ENCODE data around the gene CHRNB2.

CHRNB2 gene

DNA sequence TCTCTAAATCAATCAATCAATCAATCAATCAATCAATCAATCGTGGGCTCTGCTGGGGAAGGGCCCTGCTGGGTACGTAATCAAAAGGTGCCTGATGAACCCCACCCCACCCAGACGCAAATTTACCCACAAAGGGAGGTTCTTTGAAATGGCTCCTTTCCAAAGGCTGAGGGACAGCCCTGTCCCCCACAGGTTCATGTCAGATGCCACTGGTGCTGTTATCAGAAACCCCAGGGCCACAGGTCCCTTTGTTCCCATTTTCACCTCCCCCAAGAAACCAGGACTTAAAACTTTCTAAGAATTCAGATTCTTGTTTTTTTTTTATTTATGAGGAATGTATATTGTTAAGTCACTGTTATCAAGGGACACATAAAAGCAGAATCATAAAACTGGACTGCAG, 14.2 kb downstream of the CHRNB2 start:
- Histone ChIP-seq H3K14ac (ENCODE audit: low read length) (no peak overlapping the region), H4K91ac (ENCODE audit: low read depth, low read length, poor library complexity) (no peak overlapping the region), H3K4me3 (ENCODE audit: low read length in 2 of 2) (no peak overlapping the region), H4K8ac (ENCODE audit: low read depth, low read length) (no peak overlapping the region), H3K9ac (ENCODE audit: low read depth, low read length, poor library complexity) (no peak overlapping the region), H3K23ac (ENCODE audit: low read depth, low read length, poor library complexity) (no peak overlapping the region), H3K27me3 (ENCODE audit: control insufficient read depth in 3 of 3, insufficient read depth in 3 of 3, low read depth in 1 of 3, low read length in 3 of 3) (no peaks in the 10 kb centered on the region), H3K4me2 (ENCODE audit: insufficient read depth, low read length, poor library complexity, severe bottlenecking) (no peak overlapping the region), H2AK5ac (ENCODE audit: low read depth, low read length) (no peak overlapping the region), H2AFZ (ENCODE audit: low read length) (no peak overlapping the region), H2BK15ac (ENCODE audit: low read length) (no peak overlapping the region), H3K4ac (ENCODE audit: low read length) (no peak overlapping the region), H3K4me1 (ENCODE audit: control insufficient read depth in 2 of 2, insufficient read depth in 1 of 2, low read depth in 1 of 2, low read length in 2 of 2) (no peaks in the 10 kb centered on the region), H2BK12ac (ENCODE audit: low read length) (no peak overlapping the region), H2BK5ac (ENCODE audit: low read length) (no peak overlapping the region), H3K9me3 (replicated peaks in 1 of 2; ENCODE audit: control insufficient read depth in 2 of 2, insufficient read depth in 1 of 2, low read depth in 1 of 2, low read length in 2 of 2) (no peaks in the 10 kb centered on the region), H3K18ac (ENCODE audit: low read length) (no peak overlapping the region), H3K36me3 (replicated peaks in 1 of 2; ENCODE audit: control insufficient read depth in 2 of 2, insufficient read depth in 2 of 2, low read length in 2 of 2) (peaks cover 62 to 99% of the 10 kb centered on the region in 2 donors), H3K79me1 (ENCODE audit: low read depth, low read length) (no peaks in the 10 kb centered on the region), H2BK120ac (ENCODE audit: low read depth, low read length) (no peak overlapping the region), H3K27ac (replicated peaks; ENCODE audit: low read length) (no peak overlapping the region)
- DNase-seq (ENCODE audit: low spot score) = no peak
- no CpG with 5 or more reads among the region's 3 CpGs for WGBS, 2 donors (ENCODE audit: extremely low coverage in 2 of 2, insufficient read length in 2 of 2, insufficient replicate concordance in 1 of 2)

DNA sequence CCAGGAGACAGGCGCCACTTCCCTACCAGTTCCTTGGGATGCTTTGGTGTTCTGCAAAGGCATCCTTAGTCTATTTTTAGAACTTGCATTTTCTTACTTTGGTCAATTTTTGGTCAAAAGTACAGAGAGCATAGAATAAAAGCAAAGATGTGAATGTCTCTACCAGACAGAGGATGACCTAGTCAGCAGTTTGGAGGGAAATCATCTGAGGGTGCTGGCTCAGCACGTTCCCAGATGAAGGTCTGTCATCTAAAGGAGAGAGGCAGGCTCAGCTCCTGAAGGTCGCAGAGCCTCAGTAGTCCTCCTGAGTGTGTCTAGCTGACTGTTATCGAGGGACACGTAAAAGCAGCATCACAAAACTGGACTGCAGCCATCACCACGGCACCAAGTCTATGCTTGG, 15.3 kb downstream of the CHRNB2 start:
- no peak overlapping the region for H3K18ac ChIP-seq (ENCODE audit: low read length)
- H3K36me3 ChIP-seq (replicated peaks in 1 of 2; ENCODE audit: control insufficient read depth in 2 of 2, insufficient read depth in 2 of 2, low read length in 2 of 2) = peaks cover 68 to 99% of the 10 kb centered on the region in 2 donors
- no peak overlapping the region for H3K4me3 ChIP-seq (ENCODE audit: low read length in 2 of 2)
- no CpG with 5 or more reads among the region's 6 CpGs for WGBS, 2 donors (ENCODE audit: extremely low coverage in 2 of 2, insufficient read length in 2 of 2, insufficient replicate concordance in 1 of 2)
- H3K9me3 ChIP-seq (replicated peaks in 1 of 2; ENCODE audit: control insufficient read depth in 2 of 2, insufficient read depth in 1 of 2, low read depth in 1 of 2, low read length in 2 of 2) = no peaks in the 10 kb centered on the region
- no peak overlapping the region for H2BK5ac ChIP-seq (ENCODE audit: low read length)
- H2AK5ac ChIP-seq (ENCODE audit: low read depth, low read length) = no peak overlapping the region
- no peak overlapping the region for H2BK12ac ChIP-seq (ENCODE audit: low read length)
- no peak overlapping the region for H3K27ac ChIP-seq (replicated peaks; ENCODE audit: low read length)
- DNase-seq (ENCODE audit: low spot score) = no peak
- no peak overlapping the region for H2BK15ac ChIP-seq (ENCODE audit: low read length)
- no peak overlapping the region for H3K14ac ChIP-seq (ENCODE audit: low read length)
- H2BK120ac ChIP-seq (ENCODE audit: low read depth, low read length) = no peak overlapping the region
- no peak overlapping the region for H4K91ac ChIP-seq (ENCODE audit: low read depth, low read length, poor library complexity)
- no peak overlapping the region for H3K9ac ChIP-seq (ENCODE audit: low read depth, low read length, poor library complexity)
- H3K79me1 ChIP-seq (ENCODE audit: low read depth, low read length) = no peaks in the 10 kb centered on the region
- H3K23ac ChIP-seq (ENCODE audit: low read depth, low read length, poor library complexity) = no peak overlapping the region
- no peak overlapping the region for H4K8ac ChIP-seq (ENCODE audit: low read depth, low read length)
- no peaks in the 10 kb centered on the region for H3K27me3 ChIP-seq (ENCODE audit: control insufficient read depth in 3 of 3, insufficient read depth in 3 of 3, low read depth in 1 of 3, low read length in 3 of 3)
- no peaks in the 10 kb centered on the region for H3K4me1 ChIP-seq (ENCODE audit: control insufficient read depth in 2 of 2, insufficient read depth in 1 of 2, low read depth in 1 of 2, low read length in 2 of 2)
- no peak overlapping the region for H2AFZ ChIP-seq (ENCODE audit: low read length)
- no peak overlapping the region for H3K4ac ChIP-seq (ENCODE audit: low read length)
- H3K4me2 ChIP-seq (ENCODE audit: insufficient read depth, low read length, poor library complexity, severe bottlenecking) = no peak overlapping the region

DNA sequence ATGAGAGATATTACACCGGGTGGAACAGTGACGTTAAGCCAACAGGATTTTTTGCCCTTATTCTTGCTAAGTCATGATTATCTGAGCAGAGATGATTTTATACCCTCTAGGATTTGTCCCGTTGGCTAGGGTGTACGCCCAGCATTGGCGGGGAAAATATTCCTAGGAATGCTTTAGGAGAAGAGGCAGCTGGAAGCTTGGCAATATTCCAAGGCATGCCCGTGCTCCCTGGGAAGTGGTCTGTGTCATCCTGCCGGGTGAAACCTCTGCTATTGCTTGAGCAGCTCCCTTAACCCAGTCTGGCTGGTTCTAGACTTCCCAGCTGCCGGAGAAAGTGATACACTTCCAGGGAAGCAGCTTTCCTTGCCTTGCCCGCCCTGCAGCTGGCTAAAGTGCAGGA, 16.2 kb downstream of the CHRNB2 start:
- no peak overlapping the region for H3K14ac ChIP-seq (ENCODE audit: low read length)
- H3K9me3 ChIP-seq (replicated peaks in 1 of 2; ENCODE audit: control insufficient read depth in 2 of 2, insufficient read depth in 1 of 2, low read depth in 1 of 2, low read length in 2 of 2) = no peaks in the 10 kb centered on the region
- H4K91ac ChIP-seq (ENCODE audit: low read depth, low read length, poor library complexity) = no peak overlapping the region
- H2BK15ac ChIP-seq (ENCODE audit: low read length) = no peak overlapping the region
- H3K9ac ChIP-seq (ENCODE audit: low read depth, low read length, poor library complexity) = no peak overlapping the region
- H2BK12ac ChIP-seq (ENCODE audit: low read length) = no peak overlapping the region
- H4K8ac ChIP-seq (ENCODE audit: low read depth, low read length) = no peak overlapping the region
- no peak overlapping the region for H2BK5ac ChIP-seq (ENCODE audit: low read length)
- no peak overlapping the region for H3K23ac ChIP-seq (ENCODE audit: low read depth, low read length, poor library complexity)
- H3K36me3 ChIP-seq (replicated peaks in 1 of 2; ENCODE audit: control insufficient read depth in 2 of 2, insufficient read depth in 2 of 2, low read length in 2 of 2) = peaks cover 68 to 99% of the 10 kb centered on the region in 2 donors
- H3K27ac ChIP-seq (replicated peaks; ENCODE audit: low read length) = no peak overlapping the region
- H3K4me2 ChIP-seq (ENCODE audit: insufficient read depth, low read length, poor library complexity, severe bottlenecking) = no peak overlapping the region
- no CpG with 5 or more reads among the region's 9 CpGs for WGBS, 2 donors (ENCODE audit: extremely low coverage in 2 of 2, insufficient read length in 2 of 2, insufficient replicate concordance in 1 of 2)
- H2AK5ac ChIP-seq (ENCODE audit: low read depth, low read length) = no peak overlapping the region
- DNase-seq (ENCODE audit: low spot score) = no peak
- no peaks in the 10 kb centered on the region for H3K4me1 ChIP-seq (ENCODE audit: control insufficient read depth in 2 of 2, insufficient read depth in 1 of 2, low read depth in 1 of 2, low read length in 2 of 2)
- H3K18ac ChIP-seq (ENCODE audit: low read length) = no peak overlapping the region
- H3K4me3 ChIP-seq (ENCODE audit: low read length in 2 of 2) = no peak overlapping the region
- H2AFZ ChIP-seq (ENCODE audit: low read length) = no peak overlapping the region
- H3K27me3 ChIP-seq (ENCODE audit: control insufficient read depth in 3 of 3, insufficient read depth in 3 of 3, low read depth in 1 of 3, low read length in 3 of 3) = no peaks in the 10 kb centered on the region
- no peak overlapping the region for H2BK120ac ChIP-seq (ENCODE audit: low read depth, low read length)
- H3K79me1 ChIP-seq (ENCODE audit: low read depth, low read length) = no peaks in the 10 kb centered on the region
- no peak overlapping the region for H3K4ac ChIP-seq (ENCODE audit: low read length)

DNA sequence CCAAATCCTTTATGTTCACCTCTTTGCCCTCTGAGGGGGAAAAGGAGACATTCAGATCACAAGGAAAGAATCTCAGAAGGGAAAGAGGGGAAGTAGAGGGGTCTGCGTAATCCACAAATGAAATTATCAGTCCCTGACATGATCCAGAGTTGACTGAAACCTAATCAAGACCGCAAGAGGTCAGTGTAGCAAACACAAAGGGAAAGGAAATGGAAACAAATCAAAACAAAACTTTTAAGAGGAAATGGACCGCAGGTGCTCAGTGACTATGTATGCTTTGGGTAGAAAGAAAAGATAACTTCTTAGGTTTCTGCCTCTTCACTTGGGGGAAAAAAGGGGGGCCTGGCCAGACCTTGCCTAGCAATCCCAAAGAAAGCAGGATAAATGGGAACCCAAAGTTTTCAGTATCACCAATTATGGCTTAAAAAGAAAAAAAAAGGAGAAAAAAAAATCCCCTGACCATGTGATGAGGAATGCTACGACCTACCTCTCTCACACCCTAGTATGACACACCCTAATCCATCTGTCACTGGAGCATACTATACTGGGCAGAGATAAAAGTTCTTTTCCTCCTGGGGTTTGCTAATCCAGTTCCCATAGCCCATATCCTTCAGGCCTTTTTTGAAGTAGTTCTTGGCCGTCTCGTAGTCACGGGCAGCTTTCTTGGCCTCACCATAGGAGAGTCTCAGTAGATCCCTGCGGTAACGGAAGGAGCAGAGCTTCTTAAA, 16.9 kb downstream of the CHRNB2 start:
- Histone ChIP-seq H3K4me2 (ENCODE audit: insufficient read depth, low read length, poor library complexity, severe bottlenecking) (no peak overlapping the region), H4K91ac (ENCODE audit: low read depth, low read length, poor library complexity) (no peak overlapping the region), H2AFZ (ENCODE audit: low read length) (no peak overlapping the region), H2BK120ac (ENCODE audit: low read depth, low read length) (no peak overlapping the region), H3K9me3 (replicated peaks in 1 of 2; ENCODE audit: control insufficient read depth in 2 of 2, insufficient read depth in 1 of 2, low read depth in 1 of 2, low read length in 2 of 2) (no peaks in the 10 kb centered on the region), H3K27ac (replicated peaks; ENCODE audit: low read length) (no peak overlapping the region), H4K8ac (ENCODE audit: low read depth, low read length) (no peak overlapping the region), H3K9ac (ENCODE audit: low read depth, low read length, poor library complexity) (no peak overlapping the region), H3K36me3 (replicated peaks in 1 of 2; ENCODE audit: control insufficient read depth in 2 of 2, insufficient read depth in 2 of 2, low read length in 2 of 2) (peaks cover 68 to 99% of the 10 kb centered on the region in 2 donors), H3K4me3 (ENCODE audit: low read length in 2 of 2) (no peak overlapping the region), H2AK5ac (ENCODE audit: low read depth, low read length) (no peak overlapping the region), H2BK12ac (ENCODE audit: low read length) (no peak overlapping the region), H3K27me3 (ENCODE audit: control insufficient read depth in 3 of 3, insufficient read depth in 3 of 3, low read depth in 1 of 3, low read length in 3 of 3) (no peaks in the 10 kb centered on the region), H3K4me1 (ENCODE audit: control insufficient read depth in 2 of 2, insufficient read depth in 1 of 2, low read depth in 1 of 2, low read length in 2 of 2) (no peaks in the 10 kb centered on the region), H3K4ac (ENCODE audit: low read length) (no peak overlapping the region), H3K23ac (ENCODE audit: low read depth, low read length, poor library complexity) (no peak overlapping the region), H3K79me1 (ENCODE audit: low read depth, low read length) (no peaks in the 10 kb centered on the region), H3K18ac (ENCODE audit: low read length) (no peak overlapping the region), H2BK5ac (ENCODE audit: low read length) (no peak overlapping the region), H3K14ac (ENCODE audit: low read length) (no peak overlapping the region), H2BK15ac (ENCODE audit: low read length) (no peak overlapping the region)
- DNase-seq (ENCODE audit: low spot score) = no peak
- no CpG with 5 or more reads among the region's 9 CpGs for WGBS, 2 donors (ENCODE audit: extremely low coverage in 2 of 2, insufficient read length in 2 of 2, insufficient replicate concordance in 1 of 2)

Data from neuronal stem cell (in vitro differentiated cells).